CD4-positive, alpha-beta T cell (primary cell): ENCODE results near the gene FKRP. TPM values are rescaled to one million over a fixed set of nuclear protein-coding genes. Genes with fewer than 3 reads are reported as not detected.
"Not testable (repeated sequence)": the region's sequence is repeated elsewhere in the genome, so short reads cannot be mapped to it uniquely, and the experiment has no call there.

Experiments used
- ATAC-seq: fragments of 200-7000 bp; cut with Tn5 transposase; one replicate; pipeline ENCODE4 v1.10.0; 2022; ENCODE audit warnings: mild to moderate bottlenecking; ENCODE audit not compliant: poor library complexity
- CTCF ChIA-PET: fragments of 350-600 bp; sonication (Branson Sonifier 250); formaldehyde crosslinking; loops from one replicate; lab custom pipeline; 2021; ENCODE audit warnings: antibody characterized with exemption, inconsistent platforms; lab: Charles Lee
- POLR2A ChIA-PET: fragments of 350-600 bp; sonication (Branson Sonifier 250); formaldehyde crosslinking; loops from one replicate; lab custom pipeline; 2021; ENCODE audit warnings: antibody characterized with exemption, inconsistent platforms; lab: Charles Lee
- DNase-seq, 14 experiments: peaks; one replicate each; pipeline ENCODE4 v3.0.0-alpha.2; 2013 to 2020; ENCODE audit warnings: mixed read lengths in 2 of 14
- H3K27ac ChIP-seq, 2 donors: one replicate each; pipeline versions ENCODE4 v1.5.1 to v1.7.0; 2013; ENCODE audit warnings: low read length in 2 of 2, low read depth in 1 of 2, mild to moderate bottlenecking in 1 of 2
- H3K27me3 ChIP-seq, 2 experiments: 1 replicate in 1 of 2; 2 replicates in 1 of 2; pipeline versions ENCODE4 v1.6.1 to v1.7.0; 2013; ENCODE audit warnings: low read length in 2 of 2, control low read depth in 1 of 2, mild to moderate bottlenecking in 1 of 2, moderate library complexity in 1 of 2; ENCODE audit not compliant: insufficient read depth in 2 of 2, control insufficient read depth in 1 of 2
- H3K36me3 ChIP-seq: one replicate; pipeline ENCODE4 v1.6.1; 2013; ENCODE audit warnings: low read length, control low read depth; ENCODE audit not compliant: insufficient read depth
- H3K4me1 ChIP-seq: one replicate; pipeline ENCODE4 v1.6.1; 2013; ENCODE audit warnings: low read length, control low read depth; ENCODE audit not compliant: insufficient read depth
- H3K4me3 ChIP-seq: one replicate; pipeline ENCODE4 v1.5.1; 2013; ENCODE audit warnings: mild to moderate bottlenecking, low read length, moderate library complexity
- H3K9me3 ChIP-seq, 2 experiments: 1 replicate in 1 of 2; 2 replicates in 1 of 2; pipeline versions ENCODE4 v1.6.1 to v1.7.0; 2013; ENCODE audit warnings: low read length in 2 of 2, mild to moderate bottlenecking in 2 of 2, control low read depth in 1 of 2, moderate library complexity in 1 of 2; ENCODE audit not compliant: control insufficient read depth in 1 of 2, insufficient read depth in 1 of 2
- H3K27ac Mint-ChIP-seq: one replicate; pipeline ENCODE4 v1.8.0; 2020; ENCODE audit warnings: mixed read lengths
- H3K27me3 Mint-ChIP-seq: one replicate; pipeline ENCODE4 v1.8.0; 2021; ENCODE audit warnings: mixed read lengths
- H3K36me3 Mint-ChIP-seq: one replicate; pipeline ENCODE4 v1.8.0; 2021; ENCODE audit warnings: low read depth, mixed read lengths
- H3K4me1 Mint-ChIP-seq: one replicate; pipeline ENCODE4 v1.8.0; 2021; ENCODE audit warnings: low read depth, mixed read lengths
- H3K4me3 Mint-ChIP-seq: one replicate; pipeline ENCODE4 v1.8.0; 2020; ENCODE audit warnings: mild to moderate bottlenecking, mixed read lengths
- H3K9me3 Mint-ChIP-seq: one replicate; pipeline ENCODE4 v1.8.0; 2020; ENCODE audit warnings: mixed read lengths
- intact Hi-C, 2 experiments: fragments of 100-400 bp; cut with DNase I in 1 of 2; cut with micrococcal nuclease in 1 of 2; formaldehyde crosslinking; loops; one replicate each; pipeline versions ENCODE4 v1.15.1 to v1.9.0; 2023 to 2025; cut with DNase I, micrococcal nuclease
- total RNA-seq, 174 experiments: library from RNA in 2 of 174; stranded (reverse) in 2 of 174; gene quantifications; one replicate each; pipeline ENCODE4 v1.2.3 and lab custom pipeline; 2021 to 2026
- TF ChIP-seq, protein P1 (sequence below): fragments of 200-600 bp; IDR thresholded peaks from one replicate; pipeline ENCODE4 v1.8.0; 2022; ENCODE audit warnings: antibody characterized with exemption, mild to moderate bottlenecking

The FKRP gene
- total RNA-seq, 2 experiments from 2014 or later, result 19.0 to 20.2 TPM

DNA sequence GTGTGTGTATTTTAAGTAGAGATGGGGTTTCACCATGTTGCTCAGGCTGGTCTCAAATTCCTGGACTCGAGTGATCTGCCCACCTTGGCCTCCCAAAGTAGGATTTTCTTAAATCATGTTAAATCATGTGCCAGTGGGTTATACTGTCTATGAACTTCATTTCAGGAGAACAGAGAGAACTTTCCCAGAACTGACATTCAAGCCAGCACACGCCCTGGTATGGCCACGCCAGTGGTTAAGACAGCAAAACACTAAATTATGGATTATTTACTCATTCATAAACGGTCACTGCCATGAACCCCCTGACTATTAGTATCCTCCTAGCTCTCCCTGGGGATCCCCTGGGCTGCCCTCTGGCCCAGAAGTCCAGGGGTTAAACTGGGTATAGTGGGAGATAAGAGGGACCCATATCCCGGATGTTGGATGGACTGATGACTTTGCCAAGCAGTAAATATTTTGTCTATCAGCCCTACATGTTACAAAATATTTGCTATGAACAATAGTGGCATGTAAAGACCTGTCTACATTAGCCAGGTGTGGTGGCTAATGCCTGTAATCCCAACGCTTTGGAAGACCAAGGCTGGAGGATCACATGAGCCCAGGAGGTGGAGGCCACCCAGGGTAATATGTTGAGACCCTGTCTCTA lies 16.5 kb downstream of the FKRP start:
- peaks cover 3% of the 10 kb centered on the region for H3K4me1 Mint-ChIP-seq
- H3K4me1 ChIP-seq, result peaks cover 9% of the 10 kb centered on the region
- no peaks in the 10 kb centered on the region for H3K36me3 ChIP-seq
- DNase-seq (no peak), ATAC-seq (no peak)
- H3K27me3 ChIP-seq, result no peaks in the 10 kb centered on the region
- no peak overlapping the region for H3K4me3 Mint-ChIP-seq
- no peak overlapping the region for H3K4me3 ChIP-seq
- H3K27ac Mint-ChIP-seq, result no peak overlapping the region
- H3K36me3 Mint-ChIP-seq, result peaks cover 6% of the 10 kb centered on the region
- ChIA-PET CTCF (interaction anchor here (1.1 kb wide), 1 partner anchor 78 kb away, joined by 3 read pairs; no protein-coding TSS in a partner anchor), POLR2A (no interaction called here)
- H3K27ac ChIP-seq, result no peak overlapping the region
- TF ChIP-seq, protein P1, sequence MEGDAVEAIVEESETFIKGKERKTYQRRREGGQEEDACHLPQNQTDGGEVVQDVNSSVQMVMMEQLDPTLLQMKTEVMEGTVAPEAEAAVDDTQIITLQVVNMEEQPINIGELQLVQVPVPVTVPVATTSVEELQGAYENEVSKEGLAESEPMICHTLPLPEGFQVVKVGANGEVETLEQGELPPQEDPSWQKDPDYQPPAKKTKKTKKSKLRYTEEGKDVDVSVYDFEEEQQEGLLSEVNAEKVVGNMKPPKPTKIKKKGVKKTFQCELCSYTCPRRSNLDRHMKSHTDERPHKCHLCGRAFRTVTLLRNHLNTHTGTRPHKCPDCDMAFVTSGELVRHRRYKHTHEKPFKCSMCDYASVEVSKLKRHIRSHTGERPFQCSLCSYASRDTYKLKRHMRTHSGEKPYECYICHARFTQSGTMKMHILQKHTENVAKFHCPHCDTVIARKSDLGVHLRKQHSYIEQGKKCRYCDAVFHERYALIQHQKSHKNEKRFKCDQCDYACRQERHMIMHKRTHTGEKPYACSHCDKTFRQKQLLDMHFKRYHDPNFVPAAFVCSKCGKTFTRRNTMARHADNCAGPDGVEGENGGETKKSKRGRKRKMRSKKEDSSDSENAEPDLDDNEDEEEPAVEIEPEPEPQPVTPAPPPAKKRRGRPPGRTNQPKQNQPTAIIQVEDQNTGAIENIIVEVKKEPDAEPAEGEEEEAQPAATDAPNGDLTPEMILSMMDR, result no peak
- intact Hi-C loops, result no loop called here
- H3K9me3 ChIP-seq, result no peaks in the 10 kb centered on the region
- H3K27me3 Mint-ChIP-seq, result no peaks in the 10 kb centered on the region
- no peaks in the 10 kb centered on the region for H3K9me3 Mint-ChIP-seq

DNA sequence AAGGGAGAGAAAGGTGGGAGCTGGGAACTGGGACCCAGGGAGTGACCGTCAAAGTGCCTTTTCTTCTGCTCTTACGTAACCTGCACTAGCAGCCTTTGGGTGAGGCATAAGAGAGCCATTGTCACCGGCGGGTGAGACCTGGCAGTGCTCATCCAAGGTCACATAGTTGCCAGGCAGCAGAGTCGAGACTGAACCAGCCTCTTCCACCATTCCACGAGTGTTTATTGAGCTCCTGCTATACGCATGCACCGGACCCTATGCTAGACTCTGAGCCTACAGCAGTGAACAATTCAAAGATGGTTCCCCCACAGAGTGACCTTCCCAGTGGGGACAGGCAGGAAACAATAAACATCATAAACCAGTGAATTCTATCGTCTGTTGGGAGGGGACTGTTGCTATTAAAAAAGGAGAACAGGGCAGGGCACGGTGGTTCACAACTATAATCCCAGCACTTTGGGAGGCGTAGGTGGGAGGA lies 19.0 kb downstream of the FKRP start:
- Histone ChIP-seq H3K4me1 (peaks cover 6% of the 10 kb centered on the region), H3K36me3 (no peaks in the 10 kb centered on the region), H3K9me3 (no peaks in the 10 kb centered on the region), H3K4me3 (no peak overlapping the region), H3K27me3 (no peaks in the 10 kb centered on the region), H3K27ac (no peak overlapping the region)
- TF ChIP-seq, protein P1, result no peak
- DNase-seq, result no peak
- ATAC-seq, result no peak
- POLR2A ChIA-PET, result interaction anchor here (0.5 kb wide), 1 partner anchor 62 kb away, joined by 3 read pairs; no protein-coding TSS in a partner anchor
- H3K27ac Mint-ChIP-seq, result no peak overlapping the region
- CTCF ChIA-PET, result no interaction called here
- no peaks in the 10 kb centered on the region for H3K9me3 Mint-ChIP-seq
- H3K36me3 Mint-ChIP-seq, result no peaks in the 10 kb centered on the region
- no peaks in the 10 kb centered on the region for H3K27me3 Mint-ChIP-seq
- H3K4me3 Mint-ChIP-seq, result no peak overlapping the region
- no peaks in the 10 kb centered on the region for H3K4me1 Mint-ChIP-seq
- intact Hi-C loops, result no loop called here

- POLR2A ChIA-PET, result no interaction called here
- H3K4me3 Mint-ChIP-seq, result no peak overlapping the region
Observed at GRCh38 chr19:46766569-46767317, 20.9 kb downstream of the FKRP start.

DNA sequence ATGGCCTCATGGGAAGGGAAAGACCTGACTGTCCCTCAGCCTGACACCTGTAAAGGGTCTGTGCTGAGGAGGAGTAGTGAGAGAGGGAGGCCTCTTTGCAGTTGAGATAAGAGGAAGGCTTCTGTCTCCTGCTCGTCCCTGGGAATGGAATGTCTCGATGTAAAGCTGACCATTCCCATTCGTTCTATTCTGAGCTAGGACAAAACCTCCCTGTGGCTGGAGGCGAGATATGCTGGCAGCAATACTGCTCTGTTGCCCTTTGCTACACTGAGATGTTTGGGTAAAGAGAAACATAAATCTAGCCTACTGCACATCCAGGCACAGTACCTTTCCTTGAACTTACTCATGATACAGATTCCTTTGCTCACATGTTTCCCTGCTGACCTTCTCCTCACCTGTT lies 22.9 kb downstream of the FKRP start:
- H3K9me3 Mint-ChIP-seq, H3K27ac ChIP-seq, H3K27me3 Mint-ChIP-seq, H3K4me3 ChIP-seq, intact Hi-C loops, H3K4me3 Mint-ChIP-seq, ATAC-seq, H3K27ac Mint-ChIP-seq, H3K4me1 ChIP-seq, H3K36me3 ChIP-seq, H3K4me1 Mint-ChIP-seq, H3K9me3 ChIP-seq, H3K27me3 ChIP-seq, H3K36me3 Mint-ChIP-seq, DNase-seq: not testable (repeated sequence)
- ChIA-PET POLR2A (interaction anchor here (0.6 kb wide), 1 partner anchor 469 kb away, joined by 4 read pairs; no protein-coding TSS in a partner anchor), CTCF (interaction anchor here (1.7 to 2.3 kb wide), 3 partner anchors 11 to 72 kb away, joined by 3 to 10 read pairs (median 5); partner anchors contain the start of gene SLC1A5)

More at GRCh38 chr19:46766569-46767317, 20.9 kb downstream of the FKRP start:
- Histone ChIP-seq H3K9me3 (no peaks in the 10 kb centered on the region), H3K27me3 (no peaks in the 10 kb centered on the region), H3K4me1 (peaks cover 6% of the 10 kb centered on the region), H3K36me3 (no peaks in the 10 kb centered on the region), H3K27ac (no peak overlapping the region), H3K4me3 (no peak overlapping the region)
- CTCF ChIA-PET, result interaction anchor here (0.7 to 2.3 kb wide), 14 partner anchors 9 to 84 kb away, joined by 3 to 13 read pairs (median 4); partner anchors contain the start of genes AP2S1 and SLC1A5
- no peaks in the 10 kb centered on the region for H3K4me1 Mint-ChIP-seq
- H3K36me3 Mint-ChIP-seq, result no peaks in the 10 kb centered on the region
- no peak overlapping the region for H3K27ac Mint-ChIP-seq
- intact Hi-C loops, result no loop called here
- H3K27me3 Mint-ChIP-seq, result no peaks in the 10 kb centered on the region
- H3K9me3 Mint-ChIP-seq, result no peaks in the 10 kb centered on the region
- peak in 11 of 14 experiments; percentile 35 to 81 (median 57) for DNase-seq
- TF ChIP-seq, protein P1, result peak; percentile 69
- ATAC-seq, result peak; percentile 69
